GM20431 (cell line): ENCODE data around the gene ZNF264.
"Not testable (repeated sequence)": the region's sequence is repeated elsewhere in the genome, so short reads cannot be mapped to it uniquely, and the experiment has no call there.

ENCODE experiments used
- in situ Hi-C: fragments of 300-500 bp; cut with MseI, MboI; formaldehyde crosslinking; loops from one replicate; pipeline ENCODE4 v1.15.0; 2020; ENCODE audit warnings: low sequenced_read_pairs; ENCODE audit not compliant: unreplicated experiment

Gene ZNF264

GRCh38 chr19:57191141-57192076 is at the start of gene ZNF264:
Gene ZNF264 (plus strand): TSS chr19:57191500. CDS start chr19:57191914, 414 bp downstream.
- in situ Hi-C loops: no loop called here

DNA sequence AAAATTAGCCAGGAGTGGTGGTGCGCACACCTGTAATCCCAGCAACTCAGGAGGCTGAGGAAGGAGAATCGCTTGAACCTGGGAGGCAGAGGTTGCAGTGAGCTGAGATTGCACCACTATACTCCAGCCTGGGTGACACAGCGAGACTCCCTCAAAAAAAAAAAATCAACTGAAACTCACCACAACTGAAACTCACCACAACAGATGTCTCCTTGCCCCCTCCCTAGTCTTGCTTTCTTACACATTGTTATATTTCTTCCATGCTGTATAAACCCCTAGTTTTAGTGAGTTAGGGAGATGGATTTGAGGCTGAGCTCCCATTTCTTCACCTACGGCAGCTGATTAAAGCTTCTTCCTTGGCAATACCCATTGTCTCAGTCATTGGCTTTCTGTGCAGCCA is 49.6 kb upstream of the ZNF264 start:
- in situ Hi-C loops: no loop called here

DNA sequence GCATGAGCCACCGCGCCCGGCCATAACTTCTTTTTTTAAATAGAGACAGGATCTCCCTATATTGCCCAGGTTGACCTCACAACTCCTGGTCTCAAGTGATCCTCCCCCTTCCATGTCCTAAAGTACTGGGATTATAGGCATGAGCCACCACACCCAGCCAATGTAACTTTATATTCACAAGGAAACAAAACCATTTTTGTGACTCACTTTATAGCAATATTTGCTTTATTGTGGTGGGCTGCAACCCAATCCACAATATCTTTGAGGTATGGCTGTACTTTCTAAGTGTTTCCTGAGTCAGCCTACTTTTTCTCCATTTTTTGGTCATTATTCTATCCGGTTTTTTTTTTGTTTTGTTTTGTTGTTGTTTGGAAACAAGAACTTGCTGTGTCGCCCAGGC is 38.4 kb upstream of the ZNF264 start:
- in situ Hi-C loops: no loop called here

DNA sequence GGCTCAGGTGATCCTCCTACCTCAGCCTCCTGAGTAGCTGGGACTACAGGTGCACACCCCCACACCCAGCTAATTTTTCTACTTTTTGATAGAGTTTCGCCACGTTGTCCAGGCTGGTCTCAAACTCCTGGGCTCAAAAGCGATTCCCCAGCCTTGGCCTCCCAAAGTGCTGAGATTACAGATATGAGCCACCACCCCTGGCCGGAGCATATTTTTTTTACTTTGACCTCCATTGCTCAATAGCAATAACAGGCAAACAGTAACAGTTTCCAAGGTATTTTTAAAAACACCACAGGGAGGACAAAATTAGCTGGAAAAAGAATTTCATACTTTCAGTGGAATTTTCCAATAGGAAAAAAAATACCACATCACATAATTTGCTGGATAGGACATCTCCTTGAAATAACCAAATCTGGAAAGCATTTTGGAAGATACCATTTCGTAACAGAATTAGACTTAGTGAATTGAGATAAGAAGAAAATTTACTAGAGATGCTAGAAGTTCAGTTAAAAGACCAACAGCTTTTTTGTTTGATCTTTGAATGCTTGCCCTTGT is 29.2 kb upstream of the ZNF264 start:
- in situ Hi-C loops: no loop called here

DNA sequence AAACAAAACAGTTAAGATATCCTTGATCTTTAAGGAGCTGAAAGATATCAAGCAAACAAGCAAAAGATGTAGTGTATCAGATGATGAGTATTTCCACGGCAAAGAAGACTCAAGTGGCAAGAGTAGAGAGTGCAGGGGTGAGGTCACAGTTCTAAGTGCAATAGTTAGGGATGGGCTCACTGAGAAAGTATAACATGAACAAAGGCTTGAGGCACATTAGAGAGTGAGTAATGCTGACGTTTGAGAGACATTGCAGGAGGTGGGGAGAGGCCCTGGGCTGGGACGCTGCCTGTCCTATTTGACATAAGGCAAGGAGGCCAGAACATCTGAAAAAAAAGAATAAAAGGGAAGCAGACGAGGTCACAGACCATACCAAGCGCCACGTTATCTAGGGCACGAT is 25.5 kb upstream of the ZNF264 start:
- in situ Hi-C loops: no loop called here

DNA sequence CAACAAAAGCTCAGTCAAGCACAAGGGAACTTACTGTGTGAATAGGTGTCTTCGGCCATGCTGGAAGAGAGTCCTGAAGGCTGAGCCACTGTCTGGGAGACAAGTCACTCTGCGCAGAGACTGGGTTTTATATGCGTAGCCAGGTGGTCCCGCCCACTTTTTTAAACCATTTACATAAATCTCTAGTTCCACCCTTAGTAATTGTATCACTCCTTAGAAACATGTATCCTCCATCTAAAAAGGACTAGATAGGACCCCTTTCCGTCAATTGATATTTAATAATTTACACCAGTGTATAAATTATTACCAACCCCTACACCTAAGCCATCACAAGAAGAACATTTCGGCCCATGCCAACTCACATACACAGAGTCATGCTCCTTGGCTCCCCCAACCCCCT is 23.9 kb upstream of the ZNF264 start, which contains the start of gene DUXA:
DUXA (minus strand) TSS at position 101 of the 400 bp plus-strand sequence; CDS start at position 59, 42 bp downstream.
- in situ Hi-C loops: no loop called here

DNA sequence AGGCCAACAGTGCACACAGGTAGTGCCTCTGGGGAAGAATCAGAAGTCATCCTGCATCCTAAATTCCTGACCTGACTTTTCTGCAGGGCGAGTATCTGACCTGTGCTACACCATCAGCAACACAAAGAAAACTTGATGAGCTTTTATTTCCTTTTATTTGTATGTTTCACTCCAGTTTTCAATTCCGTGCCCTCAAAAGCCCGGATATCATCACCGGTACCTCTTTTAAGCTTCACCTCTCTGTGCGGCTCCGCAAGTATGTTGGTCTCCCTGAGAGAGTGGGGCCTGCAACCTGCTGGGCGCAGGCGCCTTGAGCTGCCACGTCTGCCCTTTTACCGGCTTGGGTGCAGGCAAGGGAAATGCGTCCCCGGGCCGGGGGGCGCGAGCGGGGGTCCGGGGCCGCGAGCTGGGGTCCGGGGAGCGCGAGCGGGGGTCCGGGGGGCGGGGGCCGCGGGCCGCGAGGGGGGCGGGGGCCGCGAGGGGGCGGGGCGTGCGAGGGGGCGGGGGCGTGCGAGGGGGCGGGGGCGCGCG is 19.7 kb upstream of the ZNF264 start:
- in situ Hi-C loops: no loop called here

GRCh38 chr19:57190301-57190700 is 999 bp upstream of the ZNF264 start:
- in situ Hi-C loops: no loop called here

GRCh38 chr19:57192077-57192420 is 749 bp downstream of the ZNF264 start:
- in situ Hi-C loops: no loop called here

DNA sequence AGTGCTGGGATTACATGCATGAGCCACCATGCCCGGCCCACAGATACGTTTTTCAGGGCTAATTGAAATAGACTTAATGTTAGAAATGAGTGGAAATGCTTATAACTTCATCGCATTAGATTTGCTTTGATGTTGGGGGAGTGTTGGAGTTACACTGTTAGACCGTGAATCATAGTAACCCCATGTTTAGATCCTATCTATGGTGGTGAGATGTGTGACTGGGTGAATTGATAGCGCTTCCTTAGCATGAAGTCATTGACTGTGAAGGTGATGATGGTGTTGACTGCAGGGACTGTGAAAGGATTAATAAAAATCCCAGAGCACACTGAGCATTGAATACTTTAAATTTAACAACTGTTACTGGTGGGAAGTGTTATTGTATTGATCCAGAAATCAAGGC is 1.7 kb downstream of the ZNF264 start:
- in situ Hi-C loops: no loop called here

GRCh38 chr19:57197874-57198273 is 6.6 kb downstream of the ZNF264 start:
- in situ Hi-C loops: not testable (repeated sequence)

DNA sequence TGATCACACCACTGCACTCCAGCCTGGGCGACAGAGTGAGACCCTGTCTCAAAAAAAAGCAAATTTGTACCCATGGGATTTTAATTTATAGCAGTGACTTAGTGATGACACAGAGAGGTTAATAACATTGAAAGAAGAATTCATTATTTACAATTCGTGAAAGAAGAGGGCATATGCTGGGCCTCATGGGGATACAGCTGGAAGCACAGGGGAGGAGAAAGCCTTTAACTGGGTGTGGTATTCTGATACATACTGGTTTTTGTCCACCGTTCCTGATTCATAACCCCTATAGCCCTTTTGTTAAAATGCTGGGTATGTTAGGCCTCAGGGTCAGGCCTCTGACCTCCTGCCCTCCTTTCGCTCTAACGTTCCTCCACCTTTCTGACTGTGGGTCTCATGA is 10.9 kb downstream of the ZNF264 start:
- in situ Hi-C loops: no loop called here

GRCh38 chr19:57210381-57210780 is 19.1 kb downstream of the ZNF264 start:
- in situ Hi-C loops: no loop called here

DNA sequence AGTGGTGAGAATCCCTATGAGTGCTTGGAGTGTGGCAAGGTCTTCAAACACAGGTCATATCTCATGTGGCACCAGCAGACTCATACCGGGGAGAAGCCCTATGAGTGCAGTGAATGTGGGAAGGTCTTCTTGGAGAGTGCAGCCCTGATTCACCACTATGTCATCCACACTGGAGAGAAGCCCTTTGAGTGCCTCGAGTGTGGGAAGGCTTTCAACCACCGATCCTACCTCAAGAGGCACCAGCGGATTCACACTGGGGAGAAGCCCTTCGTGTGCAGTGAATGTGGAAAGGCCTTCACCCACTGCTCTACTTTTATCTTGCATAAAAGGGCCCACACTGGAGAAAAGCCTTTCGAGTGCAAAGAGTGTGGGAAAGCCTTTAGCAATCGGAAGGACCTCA is 20.8 kb downstream of the ZNF264 start:
- in situ Hi-C loops: no loop called here

DNA sequence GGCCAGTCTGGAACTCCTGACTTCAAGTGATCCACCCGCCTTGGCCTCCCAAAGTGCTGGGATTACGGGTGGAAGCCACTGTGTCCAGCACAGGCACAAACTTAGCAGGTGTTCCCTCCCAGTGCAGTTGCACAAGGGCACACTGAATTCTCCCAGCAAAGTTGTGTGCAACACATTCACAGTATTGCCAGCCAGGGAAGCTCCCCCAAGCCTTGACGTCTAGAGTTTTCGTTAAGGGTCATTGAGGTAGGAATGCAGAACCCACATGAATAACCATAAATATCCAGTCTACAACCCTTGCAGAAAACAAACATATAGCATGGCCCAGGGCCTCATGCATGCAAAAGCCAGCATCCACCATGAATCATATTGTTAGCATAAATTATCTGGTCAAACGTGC is 36.2 kb downstream of the ZNF264 start:
- in situ Hi-C loops: no loop called here

DNA sequence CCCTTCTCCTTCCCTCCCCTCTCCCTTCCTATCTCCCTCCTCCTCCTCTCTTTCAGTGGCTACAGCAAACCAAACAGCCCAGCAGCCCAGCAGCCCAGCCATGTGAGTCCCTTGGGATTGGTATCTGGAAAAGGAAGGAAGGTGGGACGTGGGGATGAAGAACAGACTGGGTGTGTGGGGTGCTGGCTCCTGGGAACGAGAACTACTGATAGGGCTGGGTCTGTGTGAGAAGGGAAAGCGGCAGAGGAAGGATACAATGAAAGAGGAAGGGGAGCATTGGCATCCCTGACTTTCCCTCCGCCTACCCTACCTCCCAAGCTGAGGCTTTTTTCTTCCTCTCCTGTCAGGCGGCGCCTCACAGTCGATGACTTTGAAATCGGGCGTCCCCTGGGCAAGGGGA is 40.4 kb downstream of the ZNF264 start:
- in situ Hi-C loops: no loop called here

DNA sequence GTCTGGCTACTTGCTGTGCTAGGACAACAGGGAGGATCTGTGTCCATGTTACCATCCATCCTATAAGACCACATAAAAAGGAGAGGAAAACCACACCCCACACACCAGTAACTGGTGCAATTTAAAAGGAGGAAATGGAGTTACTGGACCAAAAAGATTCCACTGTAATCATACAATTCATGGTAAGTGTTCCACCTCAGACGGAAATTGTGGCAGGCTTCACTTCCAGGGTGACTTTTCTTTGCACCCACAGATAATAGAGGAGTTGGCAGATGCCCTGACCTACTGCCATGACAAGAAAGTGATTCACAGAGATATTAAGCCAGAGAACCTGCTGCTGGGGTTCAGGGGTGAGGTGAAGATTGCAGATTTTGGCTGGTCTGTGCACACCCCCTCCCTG is 41.9 kb downstream of the ZNF264 start:
- in situ Hi-C loops: no loop called here

GRCh38 chr19:57239982-57240310 is 48.6 kb downstream of the ZNF264 start:
- in situ Hi-C loops: no loop called here

DNA sequence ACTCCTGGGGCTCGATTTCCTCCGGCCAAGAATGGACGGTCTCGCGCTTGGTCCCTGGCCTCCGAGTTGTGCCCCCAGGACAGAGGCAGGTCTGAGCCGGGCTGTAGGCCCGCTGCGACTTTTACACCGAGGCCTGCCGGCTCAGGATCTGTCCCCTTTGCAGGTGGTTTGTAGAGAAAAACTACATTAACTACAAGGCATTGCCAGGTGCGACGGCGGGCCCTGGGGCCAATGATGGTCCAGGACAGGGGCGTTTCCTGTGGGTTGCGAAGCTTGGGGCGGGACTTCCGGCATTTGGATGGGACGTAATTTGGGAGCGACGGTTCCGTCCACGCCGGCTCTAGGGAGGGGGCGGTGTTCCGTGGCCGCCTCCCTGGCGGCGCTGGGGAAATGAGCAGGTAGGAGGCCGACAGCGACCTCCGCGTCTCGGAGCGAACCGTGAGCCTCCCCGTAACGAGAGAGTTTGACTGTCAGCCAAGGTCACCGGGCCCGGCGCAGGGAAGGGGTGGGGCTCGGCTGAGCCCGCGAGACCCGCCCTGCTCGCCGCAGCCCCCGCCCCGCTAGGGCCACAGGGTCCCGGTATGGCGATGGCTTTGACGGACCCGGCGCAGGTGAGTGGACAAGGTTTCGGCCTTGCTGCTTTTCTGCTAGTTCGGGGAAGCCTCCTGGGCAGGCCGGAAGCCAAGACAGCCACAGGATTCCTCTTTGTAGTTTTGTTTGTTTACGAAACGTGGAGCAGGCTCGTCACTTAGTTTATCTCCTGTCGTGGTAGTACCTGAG is 49.2 kb downstream of the ZNF264 start, which contains the start of gene ZNF805:
ZNF805 (plus strand) TSS at position 322 of the 780 bp plus-strand sequence; CDS start at position 582, 260 bp downstream.
- in situ Hi-C loops: no loop called here

- in situ Hi-C loops: no loop called here
Observed at GRCh38 chr19:57241176-57241575, 49.9 kb downstream of the ZNF264 start.

DNA sequence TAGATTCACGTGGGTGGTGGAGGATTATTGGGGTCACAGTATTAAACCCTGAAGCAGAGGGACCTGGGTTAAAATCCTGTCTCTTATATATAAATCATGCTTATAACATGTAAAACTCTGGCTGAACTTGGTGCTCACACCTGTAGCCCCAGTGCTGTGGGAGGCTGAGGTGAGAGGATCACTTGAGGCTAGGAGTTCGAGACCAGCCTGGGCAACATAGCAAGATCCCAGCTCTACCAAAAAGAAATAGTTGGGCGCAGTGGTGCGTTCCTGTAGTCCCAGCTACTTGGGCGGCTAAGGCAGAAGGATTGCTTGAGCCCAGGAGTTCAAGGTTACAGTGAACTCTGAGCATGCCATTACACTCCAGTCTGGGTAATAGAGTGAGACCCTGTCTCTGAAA is 51.5 kb downstream of the ZNF264 start:
- in situ Hi-C loops: no loop called here
